ENCODE data around the gene HIP1. TPM values are rescaled to one million over a fixed set of nuclear protein-coding genes. Genes with fewer than 3 reads are reported as not detected.
"Not testable (repeated sequence)": the region's sequence is repeated elsewhere in the genome, so short reads cannot be mapped to it uniquely, and the experiment has no call there.

Gene HIP1
- total RNA-seq, 1 donor from 2014 or later, result 7.9 TPM

DNA sequence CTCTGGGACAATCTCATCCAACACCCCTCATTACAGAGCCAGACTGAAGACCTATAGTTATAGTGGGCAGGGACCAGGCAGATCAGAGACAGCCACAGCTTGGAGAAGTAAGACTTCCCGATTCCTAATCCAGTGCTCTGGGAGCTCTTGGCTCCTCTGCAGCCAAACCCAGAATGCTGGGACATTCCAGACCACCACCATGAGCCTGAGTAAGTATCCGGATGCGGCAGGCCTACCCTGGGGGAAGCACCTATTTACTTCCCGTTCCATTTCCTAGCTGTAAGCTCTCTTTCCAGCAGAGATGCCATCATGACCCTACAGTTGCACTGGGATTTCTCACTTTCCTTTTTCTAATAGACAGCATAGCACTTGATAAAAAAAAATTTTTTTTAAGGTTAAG lies 16.4 kb downstream of the HIP1 start:
- intact Hi-C loops (cut with micrococcal nuclease), result no loop called here
- Mint-ChIP-seq H3K36me3 (ENCODE audit: low read depth) (no peaks in the 10 kb centered on the region), H3K27me3 (no peaks in the 10 kb centered on the region), H3K4me3 (no peak overlapping the region), H3K27ac (no peak overlapping the region), H3K4me1 (peaks cover 22% of the 10 kb centered on the region), H3K9me3 (no peaks in the 10 kb centered on the region)
- ATAC-seq (ENCODE audit: low read depth), result no peak
- DNase-seq, result no peak
- ChIA-PET POLR2A (no interaction called here), CTCF (no interaction called here)
- TF ChIP-seq, protein P1, sequence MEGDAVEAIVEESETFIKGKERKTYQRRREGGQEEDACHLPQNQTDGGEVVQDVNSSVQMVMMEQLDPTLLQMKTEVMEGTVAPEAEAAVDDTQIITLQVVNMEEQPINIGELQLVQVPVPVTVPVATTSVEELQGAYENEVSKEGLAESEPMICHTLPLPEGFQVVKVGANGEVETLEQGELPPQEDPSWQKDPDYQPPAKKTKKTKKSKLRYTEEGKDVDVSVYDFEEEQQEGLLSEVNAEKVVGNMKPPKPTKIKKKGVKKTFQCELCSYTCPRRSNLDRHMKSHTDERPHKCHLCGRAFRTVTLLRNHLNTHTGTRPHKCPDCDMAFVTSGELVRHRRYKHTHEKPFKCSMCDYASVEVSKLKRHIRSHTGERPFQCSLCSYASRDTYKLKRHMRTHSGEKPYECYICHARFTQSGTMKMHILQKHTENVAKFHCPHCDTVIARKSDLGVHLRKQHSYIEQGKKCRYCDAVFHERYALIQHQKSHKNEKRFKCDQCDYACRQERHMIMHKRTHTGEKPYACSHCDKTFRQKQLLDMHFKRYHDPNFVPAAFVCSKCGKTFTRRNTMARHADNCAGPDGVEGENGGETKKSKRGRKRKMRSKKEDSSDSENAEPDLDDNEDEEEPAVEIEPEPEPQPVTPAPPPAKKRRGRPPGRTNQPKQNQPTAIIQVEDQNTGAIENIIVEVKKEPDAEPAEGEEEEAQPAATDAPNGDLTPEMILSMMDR (IDR thresholded peaks at IDR 0.05), result no peak

DNA sequence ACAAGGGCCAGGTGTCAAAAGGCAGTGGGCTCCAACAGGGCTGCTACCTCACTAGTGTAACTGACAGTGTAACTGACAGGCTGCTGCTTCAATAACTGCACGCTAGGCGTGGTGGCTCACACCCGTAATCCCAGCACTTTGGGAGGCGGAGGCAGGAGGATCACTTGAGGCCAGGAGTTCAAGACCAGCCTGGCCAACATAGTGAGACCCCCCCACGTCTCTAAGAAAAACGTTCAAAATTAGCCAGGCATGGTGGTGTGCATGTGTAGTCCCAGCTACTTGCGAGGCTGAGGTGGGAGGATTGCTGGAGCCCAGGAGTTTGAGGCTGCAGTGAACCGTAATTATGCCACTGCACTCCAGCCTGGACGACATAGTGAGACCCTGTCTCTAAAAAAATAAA lies 16.8 kb downstream of the HIP1 start:
- H3K9me3 Mint-ChIP-seq; POLR2A ChIA-PET; CTCF ChIA-PET; H3K27me3 Mint-ChIP-seq; H3K36me3 Mint-ChIP-seq (ENCODE audit: low read depth); H3K4me3 Mint-ChIP-seq; intact Hi-C loops (cut with micrococcal nuclease); ATAC-seq (ENCODE audit: low read depth); DNase-seq; H3K27ac Mint-ChIP-seq: not testable (repeated sequence)
- H3K4me1 Mint-ChIP-seq, result peaks cover 22% of the 10 kb centered on the region

DNA sequence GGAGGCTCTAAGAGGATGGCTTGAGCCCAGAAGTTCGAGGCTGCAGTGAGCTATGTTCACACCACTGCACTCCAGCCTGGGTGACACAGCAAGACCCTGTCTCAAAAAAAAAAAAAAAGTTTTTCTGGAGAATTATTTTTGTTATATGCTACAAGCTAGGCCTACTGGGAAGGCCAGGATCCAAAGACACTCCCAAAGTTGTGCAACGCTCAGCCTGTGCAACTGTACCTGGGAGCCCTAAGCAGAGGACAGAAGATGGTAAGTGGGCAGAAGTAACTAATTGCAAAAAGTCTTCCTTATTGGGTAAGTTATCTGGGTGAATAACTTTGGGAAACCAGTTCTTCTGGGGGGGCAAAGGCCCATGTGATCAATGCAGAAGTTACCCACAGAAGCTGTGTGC lies 17.3 kb downstream of the HIP1 start:
- ChIA-PET POLR2A (interaction anchor here (0.6 kb wide), 1 partner anchor 18 kb away, joined by 3 read pairs; no protein-coding TSS in a partner anchor), CTCF (no interaction called here)
- Mint-ChIP-seq H3K4me1 (peaks cover 22% of the 10 kb centered on the region), H3K27me3 (no peaks in the 10 kb centered on the region), H3K9me3 (no peaks in the 10 kb centered on the region), H3K4me3 (no peak overlapping the region), H3K27ac (no peak overlapping the region), H3K36me3 (ENCODE audit: low read depth) (no peaks in the 10 kb centered on the region)
- no peak for ATAC-seq (ENCODE audit: low read depth)
- DNase-seq, result no peak
- intact Hi-C loops (cut with micrococcal nuclease), result no loop called here
- TF ChIP-seq, protein P1 (IDR thresholded peaks at IDR 0.05), result no peak

DNA sequence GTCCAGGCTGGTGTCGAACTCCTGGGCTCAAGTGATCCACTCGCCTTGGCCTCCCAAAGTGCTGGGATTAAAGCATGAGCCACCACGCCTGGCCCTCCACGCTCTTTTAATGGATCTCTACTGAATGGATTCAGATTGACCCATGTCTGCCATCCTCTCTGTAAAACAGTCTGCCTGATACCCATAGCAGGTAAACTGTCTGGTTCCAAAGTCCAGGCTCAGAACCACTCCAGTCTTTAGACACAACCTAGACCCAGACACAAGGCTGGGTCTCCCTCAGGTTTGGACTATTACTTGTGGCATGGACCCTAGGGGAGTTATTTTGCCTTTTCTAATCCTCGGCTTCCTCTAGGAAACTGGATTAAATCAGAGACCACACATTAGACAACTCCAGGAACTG lies 19.1 kb downstream of the HIP1 start:
- ChIA-PET CTCF (no interaction called here), POLR2A (no interaction called here)
- TF ChIP-seq, protein P1 (IDR thresholded peaks at IDR 0.05), result no peak
- intact Hi-C loops (cut with micrococcal nuclease), result no loop called here
- ATAC-seq (ENCODE audit: low read depth) (no peak), DNase-seq (no peak)
- peaks cover 2% of the 10 kb centered on the region for H3K36me3 Mint-ChIP-seq (ENCODE audit: low read depth)
- H3K4me3 Mint-ChIP-seq, result no peak overlapping the region
- no peak overlapping the region for H3K27ac Mint-ChIP-seq
- peaks cover 4% of the 10 kb centered on the region for H3K9me3 Mint-ChIP-seq
- H3K27me3 Mint-ChIP-seq, result no peaks in the 10 kb centered on the region
- peaks cover 9% of the 10 kb centered on the region for H3K4me1 Mint-ChIP-seq

DNA sequence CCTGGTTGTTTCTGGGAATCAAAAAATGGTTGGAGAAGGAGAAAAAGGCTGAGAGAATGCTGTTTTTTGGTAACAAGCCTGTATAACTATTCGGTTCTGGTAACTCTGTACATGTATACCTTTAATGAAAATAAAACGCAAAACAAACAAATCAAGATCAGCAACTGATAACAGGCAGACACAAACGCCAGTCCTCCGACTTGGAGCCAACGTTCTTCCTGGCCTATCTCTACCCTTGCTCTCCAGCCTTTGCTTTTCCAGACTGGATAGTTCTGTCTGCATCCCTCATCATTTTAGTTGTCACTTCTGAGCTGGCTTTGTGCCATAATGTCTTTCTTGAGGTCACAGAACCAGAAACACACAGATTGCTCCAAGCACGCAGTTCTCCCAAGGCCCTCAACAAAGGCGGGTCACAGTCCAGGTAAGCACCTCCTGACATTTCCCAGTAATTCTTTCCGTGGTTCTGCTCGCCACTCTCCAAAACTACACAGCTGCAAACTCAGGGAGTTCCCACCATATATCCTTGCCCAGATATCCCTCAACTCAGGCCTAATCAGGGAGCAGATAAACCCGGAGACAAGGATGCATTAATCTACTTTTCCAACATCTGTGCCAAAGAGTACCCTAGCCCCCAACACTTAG lies 20.2 kb downstream of the HIP1 start:
- intact Hi-C loops (cut with micrococcal nuclease), result no loop called here
- peaks cover 2% of the 10 kb centered on the region for H3K4me1 Mint-ChIP-seq
- H3K27me3 Mint-ChIP-seq, result no peaks in the 10 kb centered on the region
- H3K9me3 Mint-ChIP-seq, result peaks cover 4% of the 10 kb centered on the region
- ChIA-PET POLR2A (interaction anchor here (0.6 kb wide), 1 partner anchor 30 kb away, joined by 3 read pairs; no protein-coding TSS in a partner anchor), CTCF (no interaction called here)
- TF ChIP-seq, protein P1 (IDR thresholded peaks at IDR 0.05), result no peak
- ATAC-seq (ENCODE audit: low read depth), result no peak
- peaks cover 2% of the 10 kb centered on the region for H3K36me3 Mint-ChIP-seq (ENCODE audit: low read depth)
- no peak overlapping the region for H3K4me3 Mint-ChIP-seq
- DNase-seq, result no peak
- no peak overlapping the region for H3K27ac Mint-ChIP-seq

DNA sequence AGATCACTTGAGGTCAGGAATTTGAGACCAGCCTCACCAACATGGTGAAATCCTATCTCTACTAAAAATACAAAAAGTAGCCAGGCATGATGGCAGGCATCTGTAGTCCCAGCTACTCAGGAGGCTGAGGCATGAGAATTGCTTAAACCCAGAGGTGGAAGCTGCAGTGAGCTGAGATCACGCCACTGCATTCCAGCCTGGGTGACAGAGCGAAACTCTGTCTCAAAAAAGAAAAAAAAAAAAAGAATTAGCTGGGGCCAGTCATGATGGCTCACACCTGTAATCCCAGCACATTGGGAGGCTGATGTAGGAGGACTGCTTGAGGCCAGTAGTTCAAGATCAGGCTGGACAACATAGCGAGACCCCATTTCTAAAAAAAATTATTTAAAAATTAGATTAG lies 21.0 kb downstream of the HIP1 start:
- H3K27ac Mint-ChIP-seq; H3K4me3 Mint-ChIP-seq; H3K9me3 Mint-ChIP-seq; H3K36me3 Mint-ChIP-seq (ENCODE audit: low read depth); CTCF ChIA-PET; intact Hi-C loops (cut with micrococcal nuclease); H3K4me1 Mint-ChIP-seq; H3K27me3 Mint-ChIP-seq; DNase-seq; ATAC-seq (ENCODE audit: low read depth): not testable (repeated sequence)
- POLR2A ChIA-PET, result interaction anchor here (0.7 kb wide), 1 partner anchor 163 kb away, joined by 6 read pairs; no protein-coding TSS in a partner anchor
